Fibroblast of mammary gland (primary cell): ENCODE measurements around the gene PGLYRP2.

Source experiments
- DNase-seq: peaks from one replicate; pipeline ENCODE4 v3.0.0-alpha.2; 2010; ENCODE audit warnings: low read depth
- H3K4me3 ChIP-seq: 2 replicates; pipeline ENCODE4 v1.5.1; 2011; ENCODE audit warnings: low read depth, mild to moderate bottlenecking, low read length, moderate library complexity; ENCODE audit not compliant: control insufficient read depth
- TF ChIP-seq, protein P1 (sequence below): conservative IDR thresholded peaks from 2 replicates; pipeline ENCODE4 v1.5.1; 2011; ENCODE audit warnings: low read depth, low read length, inconsistent platforms; ENCODE audit not compliant: control insufficient read depth, insufficient read depth

The PGLYRP2 gene

DNA sequence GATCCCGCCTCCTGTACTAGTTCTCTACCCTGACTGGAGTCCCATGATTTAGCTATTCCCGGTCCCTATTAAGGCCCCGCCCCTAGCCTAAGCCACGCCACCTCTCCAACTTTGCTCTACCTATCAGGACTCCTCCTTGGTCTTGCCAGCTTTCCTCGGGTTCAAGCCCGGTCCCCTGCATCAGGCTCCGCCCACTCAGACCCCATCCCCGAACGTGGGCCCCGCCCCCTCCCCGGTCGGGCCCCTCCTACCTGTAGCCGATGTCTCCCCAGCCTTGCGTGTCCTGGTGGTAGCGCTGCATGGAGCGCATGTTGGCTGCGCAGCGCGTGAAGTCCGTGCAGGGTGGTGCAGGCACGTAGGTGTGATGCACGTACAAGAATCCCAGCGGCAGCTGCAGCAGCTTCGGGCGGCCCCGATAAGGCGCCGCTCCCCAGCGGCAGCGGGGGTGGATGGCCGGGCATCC is 7.6 kb downstream of the PGLYRP2 start:
- no peak for DNase-seq
- no peak overlapping the region for H3K4me3 ChIP-seq

DNA sequence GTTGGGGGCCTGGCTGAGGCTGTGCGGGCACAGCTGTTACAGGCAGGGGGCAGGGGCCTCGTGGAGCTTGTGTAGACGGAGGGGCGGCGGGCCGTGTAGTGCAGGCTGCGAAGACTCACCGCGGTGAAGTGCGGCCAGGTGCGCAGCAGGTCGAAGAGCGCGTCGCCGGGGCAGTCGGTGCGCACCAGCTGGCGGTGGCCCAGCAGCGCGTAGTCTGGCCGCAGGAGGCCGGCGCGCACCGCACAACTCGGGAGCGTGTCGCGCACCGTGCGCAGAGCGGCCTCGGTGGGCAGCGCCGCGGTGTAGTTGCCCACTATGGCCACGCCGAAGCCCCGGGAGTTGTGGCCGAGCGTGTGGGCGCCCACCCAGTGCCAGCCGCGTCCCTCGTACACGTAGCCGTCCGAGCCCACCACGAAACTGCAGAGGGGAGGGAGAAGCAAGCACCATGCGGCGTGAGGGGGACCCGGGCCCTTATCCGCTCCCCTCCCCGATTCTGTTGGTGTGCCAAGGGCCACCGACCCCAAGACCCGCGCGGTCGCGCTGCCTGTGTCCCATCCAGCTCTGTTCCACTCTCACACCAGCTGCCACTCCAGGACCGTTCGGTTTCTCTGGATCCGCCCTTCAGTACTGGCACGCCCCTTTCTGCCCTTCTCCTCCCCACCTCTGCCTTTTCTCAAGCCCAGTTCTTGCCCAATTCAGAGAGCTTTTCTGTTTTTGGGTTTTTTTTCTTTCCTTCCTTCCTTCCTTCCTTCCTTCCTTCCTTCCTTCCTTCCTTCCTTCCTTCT is 9.6 kb downstream of the PGLYRP2 start:
- no peak overlapping the region for H3K4me3 ChIP-seq
- no peak for DNase-seq
- TF ChIP-seq, protein P1, sequence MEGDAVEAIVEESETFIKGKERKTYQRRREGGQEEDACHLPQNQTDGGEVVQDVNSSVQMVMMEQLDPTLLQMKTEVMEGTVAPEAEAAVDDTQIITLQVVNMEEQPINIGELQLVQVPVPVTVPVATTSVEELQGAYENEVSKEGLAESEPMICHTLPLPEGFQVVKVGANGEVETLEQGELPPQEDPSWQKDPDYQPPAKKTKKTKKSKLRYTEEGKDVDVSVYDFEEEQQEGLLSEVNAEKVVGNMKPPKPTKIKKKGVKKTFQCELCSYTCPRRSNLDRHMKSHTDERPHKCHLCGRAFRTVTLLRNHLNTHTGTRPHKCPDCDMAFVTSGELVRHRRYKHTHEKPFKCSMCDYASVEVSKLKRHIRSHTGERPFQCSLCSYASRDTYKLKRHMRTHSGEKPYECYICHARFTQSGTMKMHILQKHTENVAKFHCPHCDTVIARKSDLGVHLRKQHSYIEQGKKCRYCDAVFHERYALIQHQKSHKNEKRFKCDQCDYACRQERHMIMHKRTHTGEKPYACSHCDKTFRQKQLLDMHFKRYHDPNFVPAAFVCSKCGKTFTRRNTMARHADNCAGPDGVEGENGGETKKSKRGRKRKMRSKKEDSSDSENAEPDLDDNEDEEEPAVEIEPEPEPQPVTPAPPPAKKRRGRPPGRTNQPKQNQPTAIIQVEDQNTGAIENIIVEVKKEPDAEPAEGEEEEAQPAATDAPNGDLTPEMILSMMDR, result no peak

More for the DNA sequence above, 7.6 kb downstream of the PGLYRP2 start:
- TF ChIP-seq, protein P1, result no peak

DNA sequence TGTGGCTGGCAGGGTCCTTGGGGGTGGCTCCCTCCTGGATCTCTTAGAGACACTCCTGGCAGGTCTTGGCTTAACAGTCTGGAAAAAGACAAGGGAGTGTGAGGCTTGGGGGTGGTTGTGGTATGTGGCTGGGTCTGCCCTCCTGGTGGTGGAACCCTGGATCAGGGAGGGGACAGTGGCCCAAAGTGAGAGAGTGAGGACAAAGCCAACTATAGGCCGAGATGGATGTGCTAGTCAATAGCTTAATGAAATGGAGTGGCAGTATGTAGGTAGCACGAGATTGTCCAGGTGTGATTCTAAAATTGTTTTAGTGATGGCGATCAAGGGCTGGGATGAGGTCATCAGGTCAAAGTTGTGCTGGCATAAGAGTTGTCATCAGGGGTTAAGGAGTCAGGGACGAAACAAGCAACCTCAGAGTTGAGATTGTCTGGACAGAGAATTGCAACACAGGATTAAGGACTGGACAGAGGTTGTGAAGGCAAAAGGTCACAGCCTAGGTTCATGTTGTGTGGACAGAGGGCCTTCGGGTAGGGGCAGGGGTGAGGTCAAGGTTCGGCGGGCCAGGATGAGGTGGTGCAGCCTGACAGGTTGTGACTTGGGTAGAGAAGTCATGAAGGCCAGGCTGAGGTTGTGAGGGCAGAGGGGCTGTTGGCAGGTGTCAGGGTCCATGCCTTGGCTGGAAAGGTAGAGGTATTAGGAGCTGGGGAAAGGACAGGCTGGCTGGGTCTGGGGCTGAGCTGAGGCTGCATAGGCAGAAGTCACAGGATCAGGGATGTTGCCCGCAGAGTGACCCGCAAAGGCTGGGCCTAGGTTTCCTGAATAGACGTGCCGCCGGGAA is 10.4 kb downstream of the PGLYRP2 start:
- H3K4me3 ChIP-seq, result no peak overlapping the region
- TF ChIP-seq, protein P1, result no peak
- no peak for DNase-seq

DNA sequence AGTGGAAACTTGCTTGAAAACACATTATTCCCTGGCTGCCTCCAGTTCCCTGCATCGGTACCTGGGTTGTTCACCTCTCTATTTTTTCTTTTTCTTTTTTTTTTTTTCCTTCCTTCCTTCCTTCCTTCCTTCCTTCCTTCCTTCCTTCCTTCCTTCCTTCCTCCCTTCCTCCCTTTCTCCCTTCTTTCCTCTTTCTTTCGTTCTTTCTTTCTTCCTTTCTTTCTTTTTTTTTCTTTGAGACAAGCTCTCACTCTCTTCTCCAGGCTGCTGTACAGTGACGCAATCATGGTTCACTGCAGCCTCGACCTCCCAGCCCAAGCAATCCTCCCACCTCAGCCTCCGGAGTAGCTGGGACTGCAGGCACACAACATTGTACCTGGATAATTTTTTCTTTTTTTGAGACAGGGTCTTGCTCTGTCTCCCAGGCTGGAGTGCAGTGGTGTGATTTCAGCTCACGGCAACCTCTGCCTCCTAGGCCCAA is 11.5 kb downstream of the PGLYRP2 start:
- no peak for DNase-seq
- H3K4me3 ChIP-seq, result no peak overlapping the region
- TF ChIP-seq, protein P1, result no peak

DNA sequence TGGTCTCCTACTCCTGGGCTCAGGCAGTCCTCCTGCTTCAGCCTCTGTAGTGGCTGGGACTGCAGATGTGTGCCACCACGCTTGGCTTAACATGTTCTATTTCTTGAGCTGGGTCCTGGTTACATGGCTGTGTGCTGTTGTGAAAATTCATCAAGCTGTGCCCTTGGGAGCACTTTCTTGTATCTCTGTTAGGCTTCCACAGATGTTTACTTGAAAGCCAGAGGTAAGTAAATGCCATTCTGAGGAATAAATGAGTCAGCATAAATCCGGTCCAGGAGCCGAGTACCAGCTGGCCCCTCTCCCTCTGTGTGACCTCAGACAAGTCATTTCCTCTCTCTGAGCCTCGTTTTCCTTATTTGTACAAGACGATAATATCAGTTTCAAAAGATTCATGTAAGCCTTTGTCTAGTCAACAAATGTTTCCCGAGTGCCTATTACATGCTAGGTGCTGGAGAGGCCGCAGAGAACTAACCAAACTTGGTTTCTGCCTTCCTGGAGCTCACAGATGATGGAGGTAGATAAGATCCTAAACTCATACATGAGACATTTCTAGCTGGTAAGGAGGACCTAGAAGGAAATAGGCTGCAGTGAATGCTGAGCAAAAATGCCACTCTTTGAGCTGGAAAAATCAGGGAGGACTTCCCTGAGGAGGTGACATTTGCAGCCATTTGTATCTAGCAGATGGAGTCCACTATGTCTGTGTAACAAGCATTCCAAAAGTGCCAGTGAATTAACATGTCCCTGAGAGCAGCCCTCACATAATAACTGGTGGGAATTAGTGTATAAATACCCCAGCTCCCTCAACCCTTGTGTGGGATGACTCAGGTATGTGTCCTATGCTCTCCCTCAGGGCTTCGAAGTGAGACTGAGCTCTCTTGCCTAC is 12.2 kb downstream of the PGLYRP2 start:
- TF ChIP-seq, protein P1, result no peak
- peak; percentile 39 for DNase-seq
- no peak overlapping the region for H3K4me3 ChIP-seq
